Left lobe of liver (tissue), 2 donors: ENCODE measurements around the gene MYH7B. TPM values are rescaled to one million over a fixed set of nuclear protein-coding genes. Genes with fewer than 3 reads are reported as not detected.

Source experiments
- ATAC-seq: fragments of 200-7000 bp; cut with Tn5 transposase; one replicate; pipeline ENCODE4 v1.9.1; 2020; ENCODE audit warnings: mild to moderate bottlenecking, moderate library complexity
- DNase-seq: peaks from one replicate; pipeline ENCODE4 v3.0.0-alpha.2; 2020; ENCODE audit warnings: low spot score
- total RNA-seq: library from RNA; stranded (reverse); gene quantifications from one replicate; pipeline ENCODE4 v1.2.1, GENCODE V29; 2021
- donor health status: DM: no; HTN: no; CAD: no; lungs with moderate emphysema.
- donor health status: DM: no; HTN: yes; CAD: no.

The MYH7B gene
- total RNA-seq, 1 donor from 2014 or later: 0.45 TPM

DNA sequence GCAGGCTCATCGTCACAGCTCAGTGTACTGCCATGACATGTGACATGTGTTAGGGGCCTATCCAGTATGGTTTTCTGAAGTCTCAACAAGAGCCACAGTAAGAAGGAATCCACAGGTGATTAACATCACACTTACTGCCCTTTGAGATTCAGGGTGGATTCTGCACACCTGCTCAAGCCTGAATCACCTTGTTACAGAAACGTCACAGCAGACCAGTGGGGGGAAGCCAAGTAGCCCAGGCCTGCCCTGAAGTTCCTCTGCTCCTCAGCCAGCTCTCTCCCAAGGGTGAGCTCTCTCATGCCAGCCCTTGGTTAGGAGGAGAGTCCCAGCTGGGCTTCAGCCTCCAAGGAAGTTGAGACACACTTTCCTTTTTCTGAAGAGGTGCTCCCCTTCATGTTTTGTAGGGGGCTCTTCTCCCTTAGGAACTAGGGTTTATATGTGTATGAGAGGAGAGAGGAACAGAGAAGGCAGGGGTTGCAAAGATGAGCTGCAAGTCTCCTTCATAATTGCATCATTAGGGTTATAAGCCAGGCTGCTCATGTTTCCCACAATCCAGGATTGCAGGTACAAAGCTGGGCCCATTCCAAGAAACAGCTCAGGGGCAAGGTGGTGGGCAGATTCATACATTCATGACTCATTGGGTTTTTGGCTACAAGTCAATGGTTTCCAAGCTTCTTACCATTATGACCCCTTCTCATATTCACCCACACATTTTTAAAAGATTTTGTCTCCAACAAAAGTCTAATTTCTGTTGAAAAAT, 11.7 kb upstream of the MYH7B start:
- no peak for ATAC-seq
- no peak for DNase-seq

DNA sequence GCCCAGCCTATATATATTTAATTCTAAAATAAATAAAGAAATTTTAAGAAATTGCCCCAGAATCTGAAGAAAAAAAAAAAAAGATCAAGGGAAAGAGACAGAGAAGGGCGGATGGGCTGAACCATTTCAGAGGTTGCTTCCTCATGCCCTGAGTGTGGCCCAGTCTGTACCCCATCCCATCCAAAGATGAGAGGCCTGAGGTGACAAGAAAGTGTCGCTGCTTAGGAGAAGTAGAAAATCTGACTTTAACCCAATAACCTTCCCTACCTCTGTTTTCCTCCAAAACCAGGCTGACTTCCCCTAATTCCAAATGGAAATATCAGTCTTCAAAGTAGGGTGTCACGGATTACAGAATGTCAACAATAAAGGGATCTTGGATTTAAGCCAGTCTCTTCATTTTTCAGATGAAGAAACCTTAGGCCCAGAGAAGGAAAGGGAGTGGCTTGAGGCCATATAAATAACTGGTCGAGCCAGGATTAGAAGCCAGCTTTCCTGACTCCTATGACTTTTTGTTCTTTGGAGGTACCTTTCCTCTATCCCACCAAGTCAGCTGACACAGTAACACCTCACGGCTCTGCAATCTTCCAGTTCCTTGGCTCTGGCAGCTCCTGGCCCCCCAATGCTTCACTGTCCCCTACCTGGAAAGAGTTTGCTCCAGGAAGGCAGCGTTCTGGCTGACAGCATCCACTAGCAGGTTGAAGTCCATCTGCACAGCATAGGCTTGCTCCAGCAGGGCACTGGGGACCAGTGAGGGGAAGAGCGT, 10.2 kb upstream of the MYH7B start:
- DNase-seq (no peak), ATAC-seq (no peak)

DNA sequence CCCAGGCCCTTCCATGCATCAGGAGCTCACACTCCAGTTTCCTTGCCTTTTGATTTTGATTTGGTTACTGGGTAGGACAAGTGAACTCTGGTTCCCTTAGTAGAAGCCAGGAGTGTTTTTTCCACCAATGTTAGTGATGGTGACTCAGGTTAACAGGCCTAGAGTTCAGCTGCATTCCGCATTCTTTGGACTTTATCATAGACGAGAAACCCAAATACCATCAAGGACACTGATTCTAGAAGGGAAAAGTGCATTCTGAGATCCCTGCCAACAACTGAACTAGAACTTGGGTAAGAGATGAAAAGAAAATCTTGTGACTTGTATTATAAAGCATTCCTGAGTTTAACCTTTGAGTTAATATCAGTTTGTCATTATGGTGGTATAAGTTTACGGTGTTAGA, 9.0 kb upstream of the MYH7B start:
- DNase-seq (no peak), ATAC-seq (no peak)

DNA sequence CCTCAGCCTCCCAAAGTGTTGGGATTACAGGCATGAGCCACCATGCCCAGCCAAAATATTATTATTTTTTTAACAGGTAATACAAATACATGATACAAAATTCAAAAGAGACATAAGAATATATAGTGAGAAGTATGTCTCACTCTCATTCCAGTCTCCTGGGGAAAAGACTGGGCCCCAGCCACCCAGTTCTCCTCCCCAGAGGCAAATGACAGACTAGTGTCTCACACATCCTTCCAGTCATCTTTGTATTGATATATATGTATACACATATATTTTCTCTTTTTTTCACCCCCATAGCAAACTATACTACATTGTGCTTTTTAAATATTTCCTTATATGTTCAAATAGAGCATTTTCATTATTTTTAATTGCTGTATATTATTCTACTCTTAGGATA, 8.3 kb upstream of the MYH7B start:
- ATAC-seq (no peak), DNase-seq (no peak)

DNA sequence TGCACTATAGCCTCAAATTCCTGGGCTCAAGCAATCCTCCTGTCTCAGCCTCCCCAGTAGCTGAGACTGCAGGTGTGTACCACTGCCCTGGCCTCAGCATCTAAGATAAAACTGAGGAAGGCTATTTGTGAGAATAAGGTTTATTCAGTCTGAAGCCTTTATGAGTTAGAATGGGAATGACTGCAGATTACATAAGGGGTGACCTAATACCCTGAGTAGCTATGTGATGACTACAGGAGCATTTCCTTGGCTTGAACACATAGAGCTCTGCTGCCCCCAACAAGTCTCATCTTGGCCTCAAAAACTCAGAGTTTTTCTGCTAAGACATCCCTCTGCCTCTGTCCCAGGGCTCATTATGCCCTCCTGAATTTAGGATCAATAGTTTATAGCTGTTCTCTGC, 7.6 kb upstream of the MYH7B start:
- ATAC-seq (no peak), DNase-seq (no peak)

DNA sequence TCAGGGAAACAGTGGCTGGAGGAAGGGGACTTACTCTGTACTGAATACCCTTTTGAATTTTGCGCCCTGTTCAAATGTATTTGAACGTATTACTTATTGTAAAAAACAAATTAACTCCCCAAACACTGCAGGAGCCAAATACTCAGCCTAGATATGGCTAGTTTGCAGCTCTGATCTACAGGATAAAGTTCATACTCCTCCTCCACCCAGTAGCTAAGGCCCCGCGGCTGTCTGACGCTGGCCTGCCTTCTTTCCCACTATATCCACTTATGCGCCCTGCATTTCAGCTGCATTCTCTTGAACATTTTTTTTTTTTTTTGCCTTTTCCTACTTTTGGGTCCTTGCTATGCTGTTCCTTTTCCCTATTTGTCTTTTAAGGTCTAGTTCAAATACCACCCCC, 6.5 kb upstream of the MYH7B start:
- DNase-seq (no peak), ATAC-seq (peak; percentile 93)

DNA sequence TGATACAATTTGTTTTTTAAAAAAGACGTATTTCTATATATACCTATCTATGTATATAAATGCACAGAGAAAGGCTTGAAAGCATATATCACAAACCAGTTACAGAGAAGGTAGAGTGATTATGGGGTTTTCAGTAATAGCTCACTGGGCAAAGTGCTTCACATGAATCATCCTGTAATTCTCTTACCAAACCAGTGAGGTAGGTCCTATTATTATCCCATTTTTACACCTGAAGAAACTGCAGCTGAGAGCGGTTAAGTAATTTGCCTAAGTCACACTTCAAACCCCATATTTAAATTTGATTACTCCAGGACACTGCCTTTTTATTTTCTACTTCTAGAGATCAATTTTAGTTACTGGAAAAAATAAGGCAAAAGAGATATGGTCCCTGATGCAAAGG, 4.4 kb upstream of the MYH7B start:
- ATAC-seq (no peak), DNase-seq (no peak)

DNA sequence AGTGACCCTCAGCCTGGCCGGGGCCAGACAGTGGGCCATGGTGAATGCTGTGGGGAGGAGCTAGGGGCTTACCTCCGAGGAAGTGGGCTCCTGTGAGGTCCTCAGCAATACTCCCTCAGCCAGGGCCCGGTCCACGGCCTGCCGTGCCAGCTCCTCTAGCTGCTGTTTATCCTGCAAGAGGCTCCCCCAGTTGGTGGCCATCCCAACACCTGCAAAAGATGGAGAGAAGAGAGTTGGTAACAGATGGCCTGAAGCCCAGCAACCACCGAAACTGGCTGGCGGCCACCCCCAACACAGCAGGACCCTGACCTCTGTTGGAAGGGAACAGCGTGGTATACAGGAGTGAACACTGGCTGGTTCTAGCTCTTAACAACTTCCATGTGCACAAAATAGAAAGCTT, 4.0 kb upstream of the MYH7B start:
- ATAC-seq (peak; percentile 25), DNase-seq (peak; percentile 71)

DNA sequence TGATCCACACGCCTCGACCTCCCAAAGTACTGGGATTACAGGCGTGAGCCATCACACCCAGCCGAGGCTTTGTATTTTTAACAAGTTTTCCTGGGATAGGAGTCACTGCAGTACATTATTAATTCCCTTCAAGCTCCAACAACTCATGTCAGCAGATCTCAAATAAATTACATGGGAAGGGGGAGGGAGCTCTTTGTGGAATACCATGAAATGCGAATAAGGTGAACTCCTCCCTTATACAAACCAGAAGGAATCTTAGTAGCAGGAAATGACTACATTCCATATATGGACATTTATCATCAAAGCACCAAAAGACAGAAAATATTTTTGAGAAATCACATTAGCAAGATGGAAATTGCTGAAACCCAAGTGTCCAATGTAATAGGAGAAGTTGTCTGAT, 3.0 kb upstream of the MYH7B start:
- DNase-seq: no peak

DNA sequence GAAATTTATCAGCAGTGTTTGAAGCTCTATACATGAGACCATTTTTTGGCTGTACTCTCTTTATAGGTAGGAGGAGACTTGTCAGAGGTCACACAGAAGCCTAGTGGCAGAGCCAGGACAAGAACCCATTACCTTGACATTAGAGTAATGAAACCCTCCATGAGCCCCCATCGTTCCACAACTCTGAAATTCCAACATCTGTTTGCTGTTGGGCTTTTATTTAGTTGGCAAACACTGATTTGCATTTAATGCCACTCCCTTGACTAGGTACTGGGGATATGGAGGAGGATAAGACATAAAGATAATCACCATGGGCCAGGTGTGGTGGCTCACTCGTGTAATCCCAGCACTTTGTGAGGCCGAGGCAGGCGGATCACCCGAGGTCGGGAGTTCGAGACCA, 1.7 kb upstream of the MYH7B start:
- no peak for ATAC-seq
- DNase-seq: no peak

More for the DNA sequence above, 3.0 kb upstream of the MYH7B start:
- ATAC-seq: no peak

DNA sequence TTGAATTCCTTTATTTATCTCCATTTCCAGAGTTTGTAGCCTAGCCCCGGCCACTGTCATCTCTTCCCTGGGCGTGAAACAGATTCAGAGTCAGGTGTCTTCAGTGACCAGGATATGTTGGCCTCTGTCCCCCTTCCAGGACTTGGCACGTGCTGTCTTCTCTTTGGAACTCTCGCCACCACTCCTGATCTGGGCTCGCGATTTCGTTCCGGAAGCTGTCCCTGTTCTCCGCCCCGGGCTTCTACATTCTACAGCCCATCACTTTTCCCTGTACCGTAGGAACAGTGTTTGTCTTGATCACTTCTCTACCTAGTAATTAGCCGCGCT, 801 bp upstream of the MYH7B start:
- DNase-seq (peak; percentile 66), ATAC-seq (peak; percentile 37)

DNA sequence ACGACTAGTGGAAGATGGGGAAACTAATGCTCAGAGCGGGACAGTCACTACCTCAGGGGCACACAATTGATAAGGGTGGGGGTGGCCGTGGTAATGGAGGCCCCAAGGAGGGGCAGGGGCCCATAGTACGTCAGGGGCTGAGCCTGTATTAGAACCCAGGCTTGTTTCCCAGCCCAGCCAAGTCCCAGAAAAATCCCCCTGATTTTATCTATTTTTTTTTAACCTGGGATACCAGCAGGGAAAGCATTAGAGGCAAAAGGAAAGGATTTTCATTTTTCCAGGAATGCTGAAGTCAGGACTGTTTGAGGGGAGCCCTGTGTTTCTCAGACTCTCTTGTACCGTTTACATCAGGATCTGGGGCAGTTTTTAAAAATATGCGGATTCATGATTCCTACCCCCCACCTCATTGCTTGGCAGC, 382 bp downstream of the MYH7B start:
- ATAC-seq: no peak
- DNase-seq: no peak

DNA sequence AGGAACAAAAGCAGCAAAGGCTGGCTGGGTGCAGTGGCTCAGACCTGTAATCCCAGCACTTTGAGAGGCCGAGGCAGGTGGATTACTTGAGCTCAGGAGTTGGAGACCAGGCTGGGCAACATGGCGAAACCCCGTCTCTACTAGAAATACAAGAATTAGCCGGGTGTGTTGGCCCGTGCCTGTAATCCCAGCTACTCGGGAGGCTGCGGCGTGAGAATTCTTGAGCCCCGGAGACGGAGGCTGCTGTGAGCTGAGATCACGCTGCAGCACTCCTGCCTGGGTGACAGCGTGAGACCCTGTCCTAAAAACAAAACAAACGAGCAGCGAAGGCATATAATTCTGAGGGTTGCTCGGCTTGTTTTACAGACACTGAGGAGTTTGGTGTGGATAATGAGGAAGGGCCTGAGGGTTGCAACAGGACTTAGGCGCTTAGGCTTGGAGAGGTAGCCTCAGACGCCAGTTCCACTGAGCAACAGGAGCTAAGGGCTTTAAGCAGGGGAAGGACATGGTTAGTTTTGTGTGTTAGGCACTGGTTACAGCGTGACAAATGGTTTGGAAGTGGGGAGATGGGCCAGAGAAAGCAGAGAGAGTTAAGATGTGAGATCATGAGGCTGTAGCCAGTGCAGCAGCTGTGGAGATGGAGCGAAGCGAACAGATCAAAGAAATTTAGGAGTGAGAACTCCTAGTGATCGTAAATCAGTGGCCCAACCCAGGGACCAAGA, 1.2 kb downstream of the MYH7B start:
- no peak for DNase-seq
- ATAC-seq: no peak

DNA sequence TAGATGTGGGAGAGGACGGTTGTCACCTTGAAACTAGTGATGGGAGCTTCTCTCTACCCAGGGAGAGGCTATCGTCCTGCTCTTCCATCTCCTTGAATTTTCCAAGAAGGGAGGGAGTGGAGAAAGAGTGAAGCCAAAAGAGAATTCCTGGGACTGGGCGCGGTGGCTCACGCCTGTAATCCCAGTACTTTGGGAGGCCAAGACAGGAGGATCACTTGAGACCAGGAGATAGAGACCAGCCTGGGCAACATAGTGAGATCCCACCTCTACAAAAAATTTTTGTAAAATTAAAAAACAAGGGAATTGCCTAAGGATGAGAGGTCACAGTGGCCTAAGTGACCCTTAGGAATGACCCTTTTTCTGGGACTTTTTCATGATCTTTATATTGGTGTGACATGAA, 8.8 kb downstream of the MYH7B start:
- no peak for DNase-seq
- ATAC-seq: no peak

DNA sequence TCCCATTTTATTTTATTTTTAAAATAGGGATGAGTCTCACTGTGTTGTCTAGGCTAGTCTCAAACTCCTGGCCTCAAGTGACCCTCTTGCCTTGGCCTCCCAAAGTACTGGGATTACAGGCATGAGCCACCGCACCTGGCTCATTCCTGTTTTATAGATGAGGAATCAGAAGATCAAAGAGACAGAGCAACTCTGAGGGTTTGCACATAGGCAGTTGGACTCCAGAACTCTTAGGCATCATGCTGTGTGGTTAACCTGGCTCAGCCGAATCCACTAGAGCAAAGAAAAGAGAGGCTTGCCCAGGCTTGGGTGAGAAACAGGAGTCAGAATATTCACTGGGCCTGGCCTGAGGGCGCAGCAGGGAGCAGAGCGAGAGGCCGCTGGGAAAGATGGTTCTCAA, 9.4 kb downstream of the MYH7B start:
- ATAC-seq: no peak
- no peak for DNase-seq

DNA sequence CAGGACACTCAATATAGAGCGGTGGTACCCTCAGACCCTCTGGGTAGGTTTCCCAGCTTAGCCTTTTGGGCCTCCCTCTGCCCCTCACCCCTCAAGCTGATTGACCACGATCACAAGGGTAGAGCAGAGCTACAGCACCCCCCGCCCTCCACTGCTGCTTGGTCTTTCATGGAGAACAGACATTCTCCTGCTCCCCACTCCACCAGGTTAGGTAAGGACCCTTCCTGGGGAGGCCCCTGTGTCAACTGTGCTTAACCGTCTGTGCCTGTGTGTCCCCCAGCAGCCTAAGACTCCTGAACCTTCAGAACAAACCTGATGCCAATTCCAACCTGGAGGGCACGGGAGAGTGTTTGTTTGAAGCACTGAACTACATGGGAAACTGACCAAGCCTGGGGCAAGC, 11.8 kb downstream of the MYH7B start:
- no peak for DNase-seq

DNA sequence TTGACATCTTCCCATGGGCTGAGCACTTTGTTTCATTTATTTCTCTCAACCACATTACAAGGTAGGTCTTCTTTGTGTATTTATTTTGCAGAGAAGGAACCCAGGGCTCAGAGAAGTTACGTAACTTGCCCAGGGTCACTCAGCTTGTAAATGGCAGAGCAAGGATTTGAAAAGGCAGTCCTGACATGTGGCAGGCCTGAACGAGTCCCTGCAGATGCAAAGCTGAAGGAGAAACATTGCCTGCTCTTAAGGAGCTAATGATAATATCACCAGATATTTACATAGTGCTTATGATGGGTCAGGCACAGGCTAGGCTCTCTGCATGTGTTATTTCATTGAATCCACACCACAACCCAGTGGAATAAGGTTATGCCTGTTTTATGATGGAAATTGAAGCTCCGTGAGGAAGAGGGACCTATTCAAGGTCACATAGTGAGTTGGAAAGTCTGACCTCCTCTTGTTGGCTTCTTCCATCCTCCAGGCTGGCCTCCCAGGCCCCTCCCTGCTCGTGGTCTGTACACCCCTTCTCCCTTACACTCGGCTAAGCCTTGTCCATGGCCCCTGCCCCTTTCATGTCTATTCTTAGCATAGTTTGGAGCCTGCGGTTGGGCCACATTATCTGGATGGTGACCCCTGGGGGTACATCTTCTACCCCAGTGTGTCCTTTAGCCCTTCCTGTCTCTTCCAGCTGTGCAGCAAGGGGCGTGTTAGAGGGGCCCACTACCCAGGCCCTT, 12.5 kb downstream of the MYH7B start:
- ATAC-seq: no peak

More for the DNA sequence above, 11.8 kb downstream of the MYH7B start:
- ATAC-seq: no peak

DNA sequence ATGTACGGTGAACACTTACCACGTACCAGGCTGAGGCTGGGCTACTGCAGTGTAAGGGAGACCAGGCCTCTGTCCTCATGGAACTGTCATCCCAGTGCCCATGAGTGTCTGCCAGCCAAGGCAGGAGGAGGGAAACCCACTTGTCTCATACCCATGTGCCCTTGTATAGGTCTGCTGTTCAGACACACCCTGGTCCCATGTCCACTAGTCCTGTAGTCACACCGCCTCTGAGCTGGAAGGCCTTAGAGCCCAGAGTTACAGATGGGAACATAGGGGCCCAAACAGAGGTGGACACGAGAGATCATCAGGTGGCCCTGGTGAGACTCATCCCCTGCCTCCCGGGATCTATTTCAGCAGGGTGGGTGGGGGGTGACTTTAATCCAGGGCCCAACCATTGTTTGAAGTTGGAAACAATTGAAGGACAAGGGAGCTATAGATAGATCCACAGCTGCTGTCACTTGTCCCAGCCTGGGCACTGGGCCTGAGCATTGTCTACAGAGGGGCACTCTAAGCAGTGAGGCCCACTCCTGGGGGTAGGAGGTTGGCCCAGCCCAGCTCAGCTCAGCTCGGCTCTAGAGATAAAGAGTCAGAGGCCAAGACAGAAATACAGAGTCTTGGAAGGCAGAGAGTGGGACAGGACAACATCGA, 14.6 kb downstream of the MYH7B start:
- ATAC-seq (no peak), DNase-seq (no peak)

More for the DNA sequence above, 12.5 kb downstream of the MYH7B start:
- no peak for DNase-seq

DNA sequence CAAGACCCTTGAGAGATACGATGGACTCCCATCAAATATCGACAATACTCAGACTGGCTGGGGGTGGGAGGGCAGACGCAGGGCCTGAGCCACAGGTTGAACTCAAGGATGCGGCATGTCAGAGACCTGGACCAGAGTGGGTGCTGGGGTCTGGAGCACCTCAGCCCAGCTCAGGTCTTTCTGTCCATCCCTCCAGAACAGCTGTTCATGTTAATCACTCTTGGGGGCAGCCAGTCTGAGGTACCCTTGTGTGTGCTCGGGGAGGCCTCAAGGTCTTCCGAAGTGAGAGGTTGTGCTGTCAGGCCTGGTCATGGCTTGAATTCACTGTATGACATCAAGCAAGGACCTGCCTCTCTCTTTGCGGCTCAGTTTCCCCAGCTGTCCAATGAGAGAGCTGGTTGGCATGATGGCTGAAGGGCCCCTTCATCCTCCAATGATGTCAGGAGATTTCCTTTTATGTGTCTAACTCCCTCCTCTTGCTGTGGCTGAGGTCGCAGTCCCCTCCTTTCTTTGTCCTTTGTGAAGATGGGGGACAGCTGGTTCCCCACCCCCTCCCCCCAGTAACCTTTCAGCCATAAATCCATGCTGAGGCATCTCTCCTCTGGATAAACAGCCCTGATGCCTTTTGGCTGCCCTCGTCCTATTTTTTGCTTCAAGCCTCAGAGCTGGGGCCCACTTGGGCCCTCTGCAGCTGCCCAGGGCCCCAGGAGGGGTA, 15.3 kb downstream of the MYH7B start:
- no peak for DNase-seq

More for the DNA sequence above, 15.3 kb downstream of the MYH7B start:
- no peak for ATAC-seq
